Astrocyte (in vitro differentiated cells and primary cell): ENCODE results near the gene TBC1D14. TPM values are rescaled to one million over a fixed set of nuclear protein-coding genes. Genes with fewer than 3 reads are reported as not detected.

Experiments used
- DNase-seq: peaks from one replicate; pipeline ENCODE4 v3.0.0-alpha.2; 2010; ENCODE audit warnings: low read depth
- FAIRE-seq: peaks from 2 replicates; lab custom pipeline; 2011; peaks lifted over from hg19 to GRCh38; lab: Jason Lieb, UNC
- H2AFZ ChIP-seq: 2 replicates; pipeline ENCODE4 v1.6.0; 2012; ENCODE audit warnings: low read depth, low read length, inconsistent platforms
- H3K27ac ChIP-seq: 2 replicates; pipeline ENCODE4 v1.5.1; 2011; ENCODE audit warnings: low read depth, low read length, inconsistent platforms
- H3K27me3 ChIP-seq: 2 replicates; pipeline ENCODE4 v1.6.0; 2011; ENCODE audit warnings: low read length, inconsistent platforms; ENCODE audit not compliant: insufficient read depth
- H3K36me3 ChIP-seq: 2 replicates; pipeline ENCODE4 v1.5.1; 2011; ENCODE audit warnings: low read length, inconsistent platforms; ENCODE audit not compliant: insufficient read depth
- H3K4me1 ChIP-seq: 2 replicates; pipeline ENCODE4 v1.5.1; 2011; ENCODE audit warnings: low read length, inconsistent platforms; ENCODE audit not compliant: insufficient read depth
- H3K4me2 ChIP-seq: 2 replicates; pipeline ENCODE4 v1.6.0; 2012; ENCODE audit warnings: low read length, inconsistent platforms
- H3K4me3 ChIP-seq: 2 replicates; pipeline ENCODE4 v1.5.1; 2011; ENCODE audit warnings: low read depth, mild to moderate bottlenecking, low read length, inconsistent platforms; ENCODE audit not compliant: insufficient read depth
- H3K79me2 ChIP-seq: 2 replicates; pipeline ENCODE4 v1.6.0; 2012; ENCODE audit warnings: mild to moderate bottlenecking, low read length, inconsistent platforms; ENCODE audit not compliant: insufficient read depth
- H3K9ac ChIP-seq: 2 replicates; pipeline ENCODE4 v1.6.0; 2012; ENCODE audit warnings: mild to moderate bottlenecking, low read length, inconsistent platforms
- H3K9me3 ChIP-seq: 2 replicates; pipeline ENCODE4 v1.5.1; 2012; ENCODE audit warnings: low read depth, mild to moderate bottlenecking, low read length, inconsistent platforms; ENCODE audit not compliant: insufficient read depth
- H4K20me1 ChIP-seq: 2 replicates; pipeline ENCODE4 v1.6.0; 2012; ENCODE audit warnings: low read length, inconsistent platforms; ENCODE audit not compliant: insufficient read depth
- H3K27ac Mint-ChIP-seq: one replicate; pipeline ENCODE4 v1.8.0; 2021; ENCODE audit warnings: mild to moderate bottlenecking, mixed read lengths; ENCODE audit not compliant: unreplicated experiment
- H3K27me3 Mint-ChIP-seq: one replicate; pipeline ENCODE4 v1.8.0; 2021; ENCODE audit warnings: low read depth, mixed read lengths; ENCODE audit not compliant: unreplicated experiment
- H3K36me3 Mint-ChIP-seq: one replicate; pipeline ENCODE4 v1.8.0; 2021; ENCODE audit warnings: low read depth, mixed read lengths; ENCODE audit not compliant: unreplicated experiment
- H3K4me1 Mint-ChIP-seq: one replicate; pipeline ENCODE4 v1.8.0; 2021; ENCODE audit warnings: low read depth, mixed read lengths; ENCODE audit not compliant: unreplicated experiment
- H3K4me3 Mint-ChIP-seq: one replicate; pipeline ENCODE4 v1.8.0; 2021; ENCODE audit warnings: mild to moderate bottlenecking, moderate library complexity, mixed read lengths; ENCODE audit not compliant: unreplicated experiment
- H3K9me3 Mint-ChIP-seq: one replicate; pipeline ENCODE4 v1.8.0; 2021; ENCODE audit warnings: mild to moderate bottlenecking, mixed read lengths; ENCODE audit not compliant: unreplicated experiment
- CTCF ChIP-seq: IDR thresholded peaks from 2 replicates; pipeline ENCODE4 v1.5.1; 2011; ENCODE audit warnings: low read depth, mild to moderate bottlenecking, inconsistent platforms, low read length, moderate library complexity; ENCODE audit not compliant: insufficient read depth
- EZH2 ChIP-seq: IDR thresholded peaks from 2 replicates; pipeline ENCODE4 v1.6.1; 2012; ENCODE audit warnings: mild to moderate bottlenecking, low read length, inconsistent platforms; ENCODE audit not compliant: insufficient read depth
- total RNA-seq: library from RNA; stranded (reverse); gene quantifications from 2 replicates; pipeline ENCODE4 v1.2.1, GENCODE V29; 2021

TBC1D14 gene
- total RNA-seq, 1 donor from 2014 or later, result 30.4 TPM

GRCh38 chr4:6957148-6957520 is 47.5 kb downstream of the TBC1D14 start:
- TF ChIP-seq CTCF (no peak), EZH2 (no peak)
- peaks cover 4% of the 10 kb centered on the region for H3K27me3 Mint-ChIP-seq
- H3K27me3 ChIP-seq, result no peaks in the 10 kb centered on the region
- no peaks in the 10 kb centered on the region for H3K36me3 Mint-ChIP-seq
- H4K20me1 ChIP-seq, result peaks cover 22% of the 10 kb centered on the region
- H3K27ac Mint-ChIP-seq, result no peak overlapping the region
- peaks cover 14% of the 10 kb centered on the region for H3K4me1 Mint-ChIP-seq
- peaks cover 3% of the 10 kb centered on the region for H3K79me2 ChIP-seq
- H3K4me3 Mint-ChIP-seq, result no peak overlapping the region
- no peaks in the 10 kb centered on the region for H3K9me3 Mint-ChIP-seq
- FAIRE-seq, result no peak
- H3K27ac ChIP-seq, result no peak overlapping the region
- no peaks in the 10 kb centered on the region for H3K36me3 ChIP-seq
- no peak overlapping the region for H2AFZ ChIP-seq
- no peaks in the 10 kb centered on the region for H3K9me3 ChIP-seq
- no peak for DNase-seq
- H3K4me2 ChIP-seq, result no peak overlapping the region
- H3K4me1 ChIP-seq, result peaks cover 2% of the 10 kb centered on the region
- no peak overlapping the region for H3K9ac ChIP-seq
- no peak overlapping the region for H3K4me3 ChIP-seq

- H3K9me3 Mint-ChIP-seq, result no peaks in the 10 kb centered on the region
- peaks cover 4% of the 10 kb centered on the region for H3K27me3 Mint-ChIP-seq
- DNase-seq, result no peak
- no peak overlapping the region for H2AFZ ChIP-seq
- no peak overlapping the region for H3K4me3 Mint-ChIP-seq
- no peak for FAIRE-seq
- no peak for TF ChIP-seq CTCF
- no peak for TF ChIP-seq EZH2
- H3K27ac ChIP-seq, result no peak overlapping the region
- no peaks in the 10 kb centered on the region for H3K9me3 ChIP-seq
- peaks cover 21% of the 10 kb centered on the region for H4K20me1 ChIP-seq
- peaks cover 2% of the 10 kb centered on the region for H3K4me1 ChIP-seq
- H3K4me2 ChIP-seq, result no peak overlapping the region
- H3K27ac Mint-ChIP-seq, result no peak overlapping the region
- H3K27me3 ChIP-seq, result no peaks in the 10 kb centered on the region
- no peak overlapping the region for H3K4me3 ChIP-seq
- peaks cover 3% of the 10 kb centered on the region for H3K79me2 ChIP-seq
- H3K4me1 Mint-ChIP-seq, result peaks cover 19% of the 10 kb centered on the region
- no peaks in the 10 kb centered on the region for H3K36me3 Mint-ChIP-seq
- no peaks in the 10 kb centered on the region for H3K36me3 ChIP-seq
- no peak overlapping the region for H3K9ac ChIP-seq
These were observed 48.4 kb downstream of the TBC1D14 start for GRCh38 chr4:6957994-6958393.

GRCh38 chr4:6959261-6959660 is 49.6 kb downstream of the TBC1D14 start:
- Histone ChIP-seq H3K27ac (no peak overlapping the region), H3K27me3 (no peaks in the 10 kb centered on the region), H3K9ac (no peak overlapping the region), H3K36me3 (no peaks in the 10 kb centered on the region), H3K4me2 (no peak overlapping the region), H3K4me3 (no peak overlapping the region), H3K4me1 (peaks cover under 1% of the 10 kb centered on the region), H2AFZ (no peak overlapping the region), H4K20me1 (peaks cover 22% of the 10 kb centered on the region), H3K79me2 (no peaks in the 10 kb centered on the region), H3K9me3 (no peaks in the 10 kb centered on the region)
- Mint-ChIP-seq H3K4me1 (peaks cover 22% of the 10 kb centered on the region), H3K9me3 (no peaks in the 10 kb centered on the region), H3K4me3 (no peak overlapping the region), H3K27me3 (peaks cover 4% of the 10 kb centered on the region), H3K36me3 (no peaks in the 10 kb centered on the region), H3K27ac (no peak overlapping the region)
- TF ChIP-seq EZH2 (no peak), CTCF (no peak)
- FAIRE-seq (no peak), DNase-seq (no peak)
